T-helper 2 cell treated with Interferon-gamma antibody and Interleukin-4, amounts not matched to agents 5 μg/mL and 100 μg/mL, for 36 hours (primary cell): ENCODE data around the gene PRKACA.

Experiments
- DNase-seq: peaks from one replicate; pipeline ENCODE4 v3.0.0; 2021; ENCODE audit warnings: low spot score
- H3K27ac Mint-ChIP-seq: one replicate; pipeline ENCODE4 v1.8.0; 2021; ENCODE audit warnings: mild to moderate bottlenecking, mixed read lengths
- H3K27me3 Mint-ChIP-seq: one replicate; pipeline ENCODE4 v1.8.0; 2021; ENCODE audit warnings: low read depth, mixed read lengths
- H3K36me3 Mint-ChIP-seq: one replicate; pipeline ENCODE4 v1.8.0; 2021; ENCODE audit warnings: low read depth, mixed read lengths
- H3K4me1 Mint-ChIP-seq: one replicate; pipeline ENCODE4 v1.8.0; 2021; ENCODE audit warnings: low read depth, mixed read lengths
- H3K4me3 Mint-ChIP-seq: one replicate; pipeline ENCODE4 v1.8.0; 2022; ENCODE audit warnings: mild to moderate bottlenecking, moderate library complexity, mixed read lengths
- H3K9me3 Mint-ChIP-seq: one replicate; pipeline ENCODE4 v1.8.0; 2021; ENCODE audit warnings: mixed read lengths

Gene PRKACA

GRCh38 chr19:14103310-14103709 is 14.3 kb downstream of the PRKACA start:
- Mint-ChIP-seq H3K27me3 (no peaks in the 10 kb centered on the region), H3K27ac (no peak overlapping the region), H3K36me3 (peaks cover 5% of the 10 kb centered on the region), H3K9me3 (no peaks in the 10 kb centered on the region), H3K4me3 (no peak overlapping the region), H3K4me1 (no peaks in the 10 kb centered on the region)
- DNase-seq, result no peak

- Mint-ChIP-seq H3K27ac (no peak overlapping the region), H3K27me3 (no peaks in the 10 kb centered on the region), H3K9me3 (no peaks in the 10 kb centered on the region), H3K36me3 (peaks cover 9% of the 10 kb centered on the region), H3K4me3 (no peak overlapping the region), H3K4me1 (no peaks in the 10 kb centered on the region)
- no peak for DNase-seq
Measured at GRCh38 chr19:14102756-14103155, 14.8 kb downstream of the PRKACA start.

GRCh38 chr19:14102102-14102696 is 15.4 kb downstream of the PRKACA start:
- H3K27me3 Mint-ChIP-seq, result no peaks in the 10 kb centered on the region
- peaks cover 9% of the 10 kb centered on the region for H3K36me3 Mint-ChIP-seq
- DNase-seq, result no peak
- H3K4me3 Mint-ChIP-seq, result no peak overlapping the region
- H3K4me1 Mint-ChIP-seq, result no peaks in the 10 kb centered on the region
- no peaks in the 10 kb centered on the region for H3K9me3 Mint-ChIP-seq
- H3K27ac Mint-ChIP-seq, result no peak overlapping the region

- no peaks in the 10 kb centered on the region for H3K4me1 Mint-ChIP-seq
- H3K4me3 Mint-ChIP-seq, result no peak overlapping the region
- H3K36me3 Mint-ChIP-seq, result peaks cover 12% of the 10 kb centered on the region
- H3K27ac Mint-ChIP-seq, result no peak overlapping the region
- no peaks in the 10 kb centered on the region for H3K9me3 Mint-ChIP-seq
- no peak for DNase-seq
- no peaks in the 10 kb centered on the region for H3K27me3 Mint-ChIP-seq
Measured at GRCh38 chr19:14101003-14101545, 16.5 kb downstream of the PRKACA start.

- Mint-ChIP-seq H3K27ac (no peak overlapping the region), H3K36me3 (peaks cover 21% of the 10 kb centered on the region), H3K4me1 (no peaks in the 10 kb centered on the region), H3K9me3 (peaks cover 12% of the 10 kb centered on the region), H3K4me3 (no peak overlapping the region), H3K27me3 (no peaks in the 10 kb centered on the region)
- no peak for DNase-seq
Measured at GRCh38 chr19:14097532-14098151, 19.9 kb downstream of the PRKACA start.

GRCh38 chr19:14096272-14096992 is 21.1 kb downstream of the PRKACA start:
- Mint-ChIP-seq H3K27me3 (no peaks in the 10 kb centered on the region), H3K36me3 (peaks cover 28% of the 10 kb centered on the region), H3K4me3 (no peak overlapping the region), H3K27ac (no peak overlapping the region), H3K9me3 (peaks cover 12% of the 10 kb centered on the region), H3K4me1 (peaks cover 6% of the 10 kb centered on the region)
- no peak for DNase-seq

- H3K4me1 Mint-ChIP-seq, result peaks cover 7% of the 10 kb centered on the region
- no peaks in the 10 kb centered on the region for H3K27me3 Mint-ChIP-seq
- H3K4me3 Mint-ChIP-seq, result no peak overlapping the region
- no peak overlapping the region for H3K27ac Mint-ChIP-seq
- no peak for DNase-seq
- peaks cover 12% of the 10 kb centered on the region for H3K9me3 Mint-ChIP-seq
- peaks cover 24% of the 10 kb centered on the region for H3K36me3 Mint-ChIP-seq
Measured at GRCh38 chr19:14094854-14095253, 22.7 kb downstream of the PRKACA start.

GRCh38 chr19:14093117-14093823 is 24.3 kb downstream of the PRKACA start:
- Mint-ChIP-seq H3K36me3 (peaks cover 33% of the 10 kb centered on the region), H3K9me3 (peaks cover 12% of the 10 kb centered on the region), H3K4me3 (peak overlapping the region; percentile 64), H3K27me3 (no peaks in the 10 kb centered on the region), H3K4me1 (peaks cover 12% of the 10 kb centered on the region), H3K27ac (peak overlapping the region; percentile 55)
- no peak for DNase-seq

- no peak for DNase-seq
- H3K36me3 Mint-ChIP-seq, result peaks cover 39% of the 10 kb centered on the region
- H3K27ac Mint-ChIP-seq, result peak overlapping the region; percentile 99
- H3K4me3 Mint-ChIP-seq, result peak overlapping the region; percentile 98
- H3K4me1 Mint-ChIP-seq, result peaks cover 12% of the 10 kb centered on the region
- H3K9me3 Mint-ChIP-seq, result peaks cover 12% of the 10 kb centered on the region
- no peaks in the 10 kb centered on the region for H3K27me3 Mint-ChIP-seq
Measured at GRCh38 chr19:14091813-14092462, 25.6 kb downstream of the PRKACA start.

GRCh38 chr19:14091081-14091812 is 26.3 kb downstream of the PRKACA start:
- H3K9me3 Mint-ChIP-seq, result peaks cover 12% of the 10 kb centered on the region
- peak; percentile 73 for DNase-seq
- H3K27ac Mint-ChIP-seq, result peak overlapping the region; percentile 99
- H3K27me3 Mint-ChIP-seq, result no peaks in the 10 kb centered on the region
- peaks cover 41% of the 10 kb centered on the region for H3K36me3 Mint-ChIP-seq
- peaks cover 12% of the 10 kb centered on the region for H3K4me1 Mint-ChIP-seq
- H3K4me3 Mint-ChIP-seq, result peak overlapping the region; percentile 98

- peaks cover 12% of the 10 kb centered on the region for H3K4me1 Mint-ChIP-seq
- peak; percentile 70 for DNase-seq
- H3K27me3 Mint-ChIP-seq, result no peaks in the 10 kb centered on the region
- peaks cover 12% of the 10 kb centered on the region for H3K9me3 Mint-ChIP-seq
- H3K36me3 Mint-ChIP-seq, result peaks cover 41% of the 10 kb centered on the region
- H3K27ac Mint-ChIP-seq, result peak within 1 kb of the TSS; percentile 99
- peak within 1 kb of the TSS; percentile 98 for H3K4me3 Mint-ChIP-seq
Measured at GRCh38 chr19:14090509-14091080, 27.0 kb downstream of the PRKACA start, which contains the start of gene SAMD1. Gene SAMD1 (minus strand): TSS chr19:14090751.

- H3K27ac Mint-ChIP-seq, result peak overlapping the region; percentile 73
Measured at GRCh38 chr19:14089662-14090508, 27.7 kb downstream of the PRKACA start.

More at GRCh38 chr19:14089662-14090508, 27.7 kb downstream of the PRKACA start:
- Mint-ChIP-seq H3K4me3 (peak overlapping the region; percentile 81), H3K9me3 (peaks cover 12% of the 10 kb centered on the region), H3K27me3 (no peaks in the 10 kb centered on the region), H3K36me3 (peaks cover 43% of the 10 kb centered on the region), H3K4me1 (peaks cover 12% of the 10 kb centered on the region)
- peak; percentile 40 for DNase-seq
